ENCODE measurements around the gene ABCG8. TPM values are rescaled to one million over a fixed set of nuclear protein-coding genes. Genes with fewer than 3 reads are reported as not detected.

ABCG8 gene
- total RNA-seq, 6 experiments from 2014 or later: 30.1 to 116 (median 49.0) TPM

GRCh38 chr2:43898134-43898837 is 59.5 kb downstream of the ABCG8 start:
- no peaks in the 10 kb centered on the region for H3K27me3 ChIP-seq
- peak overlapping the region in 1 of 3 donors; percentile 13 for H3K27ac ChIP-seq
- intact Hi-C loops (cut with DNase I): no loop called here
- H3K4me3 ChIP-seq: no peak overlapping the region
- H3K36me3 ChIP-seq: peaks cover 0 to 20% (median 3%) of the 10 kb centered on the region in 4 donors
- WGBS (ENCODE audit: insufficient coverage, low coverage, low lambda C conversion rate, missing lambda C conversion rate): 30% methylated on average over 11 of the region's 11 CpGs
- no peaks in the 10 kb centered on the region for H3K9me3 ChIP-seq
- DNase-seq (peak; percentile 61 to 65 (median 64)), ATAC-seq (peak; percentile 94 to 98 (median 96))
- TF ChIP-seq CTCF (IDR thresholded peaks at IDR 0.05) (peak; percentile 29 to 69 (median 53)), POLR2A (IDR thresholded peaks at IDR 0.05) (no peak)
- peaks cover 0 to 16% (median 3%) of the 10 kb centered on the region in 4 donors for H3K4me1 ChIP-seq

- H3K36me3 ChIP-seq: peaks cover 0 to 14% (median 4%) of the 10 kb centered on the region in 4 donors
- H3K4me1 ChIP-seq: peaks cover 0 to 12% (median 3%) of the 10 kb centered on the region in 4 donors
- H3K9me3 ChIP-seq: no peaks in the 10 kb centered on the region
- no peak for TF ChIP-seq POLR2A (IDR thresholded peaks at IDR 0.05)
- no peak for TF ChIP-seq CTCF (IDR thresholded peaks at IDR 0.05)
- no peak overlapping the region for H3K4me3 ChIP-seq
- intact Hi-C loops (cut with DNase I): no loop called here
- peak overlapping the region in 1 of 3 donors; percentile 13 for H3K27ac ChIP-seq
- H3K27me3 ChIP-seq: no peaks in the 10 kb centered on the region
- peak in 2 of 4 donors; percentile 30 to 46 for ATAC-seq
- 82% methylated on average over 11 of the region's 11 CpGs for WGBS (ENCODE audit: insufficient coverage, low coverage, low lambda C conversion rate, missing lambda C conversion rate)
- no peak for DNase-seq
Observed at GRCh38 chr2:43898838-43899346, 60.1 kb downstream of the ABCG8 start.

GRCh38 chr2:43899589-43899988 is 60.8 kb downstream of the ABCG8 start:
- ATAC-seq: no peak
- Histone ChIP-seq H3K27me3 (no peaks in the 10 kb centered on the region), H3K4me3 (no peak overlapping the region), H3K27ac (no peak overlapping the region), H3K9me3 (no peaks in the 10 kb centered on the region), H3K4me1 (peaks cover 0 to 9% (median 3%) of the 10 kb centered on the region in 4 donors), H3K36me3 (peaks cover 0 to 14% (median 5%) of the 10 kb centered on the region in 4 donors)
- intact Hi-C loops (cut with DNase I): no loop called here
- no peak for DNase-seq
- 61% methylated on average over 2 of the region's 2 CpGs for WGBS (ENCODE audit: insufficient coverage, low coverage, low lambda C conversion rate, missing lambda C conversion rate)
- TF ChIP-seq CTCF (IDR thresholded peaks at IDR 0.05) (no peak), POLR2A (IDR thresholded peaks at IDR 0.05) (no peak)

- no peak for ATAC-seq
- Histone ChIP-seq H3K4me1 (peaks cover 0 to 13% (median 0%) of the 10 kb centered on the region in 4 donors), H3K27me3 (no peaks in the 10 kb centered on the region), H3K36me3 (peaks cover 0 to 6% (median 2%) of the 10 kb centered on the region in 4 donors), H3K27ac (no peak overlapping the region), H3K4me3 (no peak overlapping the region), H3K9me3 (no peaks in the 10 kb centered on the region)
- intact Hi-C loops (cut with DNase I): no loop called here
- no peak for DNase-seq
- 90% methylated on average over 10 of the region's 11 CpGs for WGBS (ENCODE audit: insufficient coverage, low coverage, low lambda C conversion rate, missing lambda C conversion rate)
- TF ChIP-seq POLR2A (IDR thresholded peaks at IDR 0.05) (no peak), CTCF (IDR thresholded peaks at IDR 0.05) (no peak)
Observed at GRCh38 chr2:43905371-43905803, 66.6 kb downstream of the ABCG8 start.
